NK-92 treated with Interleukin-12 subunit alpha and Interleukin-12 subunit beta, amount 100 ng/mL, for 24 hours (cell line): ENCODE measurements around the gene ZNF568.

Experiments used
- DNase-seq: peaks from one replicate; lab custom pipeline; 2025; lab: John Stamatoyannopoulos, UW

Gene ZNF568

GRCh38 chr19:36999313-36999712 lies 83.2 kb downstream of the ZNF568 start:
- no peak for DNase-seq

GRCh38 chr19:37007587-37008220 lies 91.6 kb downstream of the ZNF568 start:
- DNase-seq: no peak

- no peak for DNase-seq
Measured at GRCh38 chr19:37009871-37010270, 93.7 kb downstream of the ZNF568 start.

- no peak for DNase-seq
Measured at GRCh38 chr19:37012093-37012745, 96.1 kb downstream of the ZNF568 start.

- no peak for DNase-seq
Measured at GRCh38 chr19:37014456-37014855, 98.3 kb downstream of the ZNF568 start.

- DNase-seq: no peak
Measured at GRCh38 chr19:37045140-37045539, 129.0 kb downstream of the ZNF568 start.
